T-helper 9 cell (primary cell): Measurements from ENCODE around the gene HDAC9.

Experiments used
- DNase-seq: peaks from one replicate; pipeline ENCODE4 v3.0.0-alpha.2; 2020

HDAC9 gene

DNA sequence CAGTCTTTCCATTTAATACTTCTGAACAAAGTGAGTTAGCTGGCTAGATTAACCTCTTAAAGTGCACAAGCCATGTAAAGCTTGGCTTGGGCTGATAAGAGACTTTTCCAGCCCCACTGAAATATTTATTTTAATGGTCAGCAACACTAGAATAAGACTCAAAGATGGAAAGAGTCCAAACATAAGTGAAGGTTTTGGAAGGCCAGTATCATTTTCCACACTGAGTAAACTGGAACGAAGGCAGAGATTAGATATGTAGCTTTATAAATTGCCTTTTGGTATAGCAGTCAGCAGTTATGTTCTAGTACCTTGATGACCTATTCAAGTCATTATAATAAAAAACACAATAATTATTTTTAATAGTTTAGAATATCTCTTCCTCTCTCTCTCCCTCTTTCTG lies 102.2 kb downstream of the HDAC9 start:
- no peak for DNase-seq

DNA sequence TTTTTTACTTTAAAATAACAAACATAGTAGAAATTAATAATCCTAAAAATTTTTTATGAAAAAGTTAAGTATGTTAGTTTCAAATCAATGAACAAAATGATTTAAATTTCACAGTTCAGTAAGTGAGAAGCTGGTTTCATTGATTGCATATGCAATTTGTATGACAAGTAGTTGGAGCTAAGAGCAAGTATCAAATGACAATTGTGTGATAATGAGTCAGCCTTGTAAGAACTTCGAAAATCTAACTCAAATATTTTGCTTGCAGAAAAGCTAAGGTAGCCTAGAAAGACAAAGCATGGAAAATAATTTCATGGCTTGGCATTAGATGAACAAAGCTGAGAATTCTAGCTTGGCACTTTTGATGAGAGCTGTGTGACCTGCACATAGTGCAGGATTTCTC lies 111.5 kb downstream of the HDAC9 start:
- no peak for DNase-seq

- no peak for DNase-seq
Measured at GRCh38 chr7:18610331-18610948, 114.9 kb downstream of the HDAC9 start.

DNA sequence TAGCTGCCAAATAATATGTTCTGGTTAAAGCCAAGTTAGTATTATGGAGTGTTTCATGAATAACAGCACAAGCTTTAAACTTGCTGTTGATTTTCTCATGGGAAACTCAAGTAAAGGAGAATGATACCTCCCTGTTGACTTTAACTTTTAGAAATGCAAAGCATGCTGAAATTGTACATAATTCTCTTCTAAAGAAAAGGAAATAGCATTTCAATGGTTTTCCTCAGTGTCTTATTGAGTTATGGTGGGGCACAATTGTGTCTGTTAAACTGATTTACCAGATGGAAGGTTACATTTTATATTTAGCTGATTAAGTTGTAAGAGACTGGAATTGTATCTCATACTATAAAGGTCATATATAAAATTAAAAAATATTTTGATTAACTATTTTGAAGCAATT lies 119.3 kb downstream of the HDAC9 start:
- DNase-seq = no peak

GRCh38 chr7:18619311-18619710 lies 123.8 kb downstream of the HDAC9 start:
- DNase-seq = no peak

DNA sequence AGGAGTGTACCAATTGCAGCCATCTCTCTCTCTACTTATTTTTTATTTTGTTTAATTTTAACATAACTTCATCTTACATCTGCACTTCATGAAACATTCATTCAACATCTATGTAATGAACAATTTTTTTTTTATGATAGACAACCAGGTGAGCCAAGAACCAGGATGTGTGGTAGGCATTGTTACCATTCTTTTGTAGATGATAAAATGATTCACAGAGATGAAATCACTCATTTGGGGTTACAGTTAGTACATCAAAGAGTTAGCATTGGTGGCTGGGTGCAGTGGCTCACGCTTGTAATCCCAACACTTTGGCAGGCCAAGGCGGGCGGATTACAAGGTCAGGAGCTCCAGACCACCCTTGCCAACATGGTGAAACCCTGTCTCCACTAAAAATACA lies 127.8 kb downstream of the HDAC9 start:
- no peak for DNase-seq

DNA sequence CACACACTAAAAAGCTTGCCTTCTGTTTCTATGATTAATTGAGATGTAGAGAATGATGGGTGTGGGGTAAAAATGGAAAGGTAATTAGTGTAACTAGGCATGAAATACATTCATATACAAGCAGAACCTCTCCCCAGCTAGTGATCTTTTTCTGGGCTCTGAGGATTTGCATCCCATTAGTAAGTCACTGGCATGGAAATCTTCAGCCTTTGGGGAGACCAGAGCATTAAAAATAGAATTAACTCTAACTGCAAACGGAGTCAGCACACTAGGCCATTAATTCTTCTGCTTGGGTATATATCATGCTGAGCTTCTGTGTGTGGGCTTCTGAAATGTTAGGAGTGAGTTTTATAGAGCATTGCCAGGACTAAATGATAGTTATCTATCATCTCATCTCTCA lies 128.9 kb downstream of the HDAC9 start:
- no peak for DNase-seq

DNA sequence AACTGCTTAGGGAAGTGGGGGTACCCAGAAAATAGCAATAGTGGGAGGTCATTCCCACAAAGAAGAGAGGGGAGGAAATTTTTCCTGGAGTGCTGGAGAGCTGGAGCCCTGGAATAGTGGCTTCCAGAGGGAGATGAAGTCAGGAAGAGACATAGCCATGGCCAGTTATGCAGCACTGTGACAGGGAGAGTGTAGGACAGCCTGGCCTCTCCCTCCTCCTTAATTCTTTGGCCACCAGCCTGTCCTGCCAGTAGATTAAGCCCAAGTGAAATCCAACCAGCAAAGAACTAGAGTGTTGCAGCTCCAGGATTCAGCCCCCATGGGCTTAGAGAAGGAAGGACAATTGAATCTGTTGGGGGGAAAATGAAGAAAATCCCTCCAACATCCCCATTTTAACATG lies 130.5 kb downstream of the HDAC9 start:
- DNase-seq = no peak

DNA sequence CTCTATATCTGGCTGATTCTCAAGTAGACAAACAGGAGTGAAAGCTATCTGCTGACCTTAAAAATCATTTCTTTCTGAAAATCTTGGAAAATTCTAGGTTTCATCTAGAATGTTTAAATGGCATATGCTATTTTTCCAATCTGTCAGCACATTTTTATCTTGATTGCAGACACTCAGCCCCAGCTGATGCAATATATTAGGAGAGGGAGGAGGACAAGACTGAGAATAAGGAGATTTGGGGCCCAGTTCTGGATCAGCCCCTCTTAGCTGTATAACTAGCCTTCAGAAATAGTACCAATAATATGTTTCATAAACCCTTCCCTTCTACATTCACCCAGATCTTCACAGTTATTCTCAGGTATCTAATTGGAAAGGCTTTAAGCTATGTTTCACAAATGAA lies 131.2 kb downstream of the HDAC9 start:
- DNase-seq = no peak

DNA sequence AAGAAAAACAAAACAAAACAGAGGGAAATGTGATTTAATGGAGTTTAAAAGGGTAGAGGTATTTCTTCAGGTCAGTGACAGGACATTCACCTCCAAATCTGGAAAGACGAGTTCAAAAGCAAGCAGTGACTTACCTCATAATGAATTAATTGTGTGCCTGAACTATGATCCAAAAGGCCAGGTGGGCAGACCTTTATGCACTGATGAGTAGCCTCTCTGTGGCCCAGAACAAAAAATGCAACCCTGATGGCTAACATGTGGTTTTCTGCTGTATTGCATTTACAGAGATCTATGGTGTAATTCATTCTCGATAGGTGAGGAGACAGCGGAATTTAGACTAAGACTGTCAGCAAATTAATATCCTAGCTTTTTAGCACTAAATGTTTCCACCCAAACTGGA lies 142.0 kb downstream of the HDAC9 start:
- no peak for DNase-seq

DNA sequence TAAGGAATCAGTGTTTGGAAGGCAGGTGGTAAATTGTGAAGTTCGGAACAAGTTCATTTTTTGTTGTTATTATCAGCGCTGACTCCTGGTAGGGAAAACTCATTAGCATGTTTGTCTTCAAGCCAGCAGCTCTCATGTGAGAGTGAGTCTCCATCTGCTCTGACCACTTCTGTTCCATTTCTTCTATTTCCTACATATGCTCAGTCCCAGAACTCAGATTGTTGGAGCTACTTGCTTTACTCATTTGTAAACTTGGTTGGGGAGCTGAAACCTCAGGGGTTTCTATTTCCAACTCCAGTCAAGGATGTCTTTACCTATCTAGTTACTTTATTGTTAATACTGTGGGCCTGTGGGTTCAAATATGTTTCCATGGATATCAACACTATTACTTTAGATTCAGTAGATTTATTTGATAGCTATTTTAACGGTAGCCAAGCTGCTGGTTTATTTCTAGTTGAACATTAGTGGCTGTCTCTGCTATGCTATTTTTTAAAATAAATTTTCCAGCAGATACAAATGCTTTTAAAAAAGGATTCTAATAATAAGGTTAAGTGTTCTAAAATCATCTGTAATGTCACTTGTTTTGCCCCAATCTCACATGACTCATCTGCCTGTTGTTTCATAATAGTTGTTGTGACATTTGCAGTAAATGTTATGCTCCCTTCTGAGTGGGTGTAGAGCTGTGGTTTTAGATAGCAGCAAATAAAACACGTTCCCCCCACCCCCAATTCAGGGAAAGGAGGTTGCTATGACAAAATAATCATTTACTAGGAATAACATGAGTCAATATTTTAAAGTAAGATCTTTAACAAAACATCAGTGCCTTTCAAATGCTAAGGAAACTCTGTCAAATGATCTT lies 143.3 kb downstream of the HDAC9 start:
- DNase-seq = no peak

- no peak for DNase-seq
Measured at GRCh38 chr7:18639711-18640110, 144.2 kb downstream of the HDAC9 start.

DNA sequence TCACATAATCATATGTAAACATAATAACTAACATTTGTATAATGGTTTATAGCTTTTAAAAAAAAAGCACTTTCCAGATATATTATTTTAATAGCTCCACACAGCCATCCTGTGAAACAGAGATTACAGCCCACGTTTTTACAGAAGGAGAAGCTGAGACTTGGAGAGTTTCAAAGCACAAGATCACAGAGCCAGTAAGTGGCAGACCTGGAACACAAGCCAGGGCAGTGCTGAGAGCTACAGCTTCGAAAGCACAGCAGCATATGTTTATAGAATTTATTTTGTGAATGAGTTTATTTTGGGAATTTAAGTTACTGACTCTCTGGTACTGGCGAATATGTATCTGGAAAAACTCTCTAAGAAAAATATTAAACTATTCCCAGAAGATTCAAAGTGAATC lies 149.4 kb downstream of the HDAC9 start:
- no peak for DNase-seq

GRCh38 chr7:18647582-18647981 lies 152.0 kb downstream of the HDAC9 start:
- DNase-seq = no peak

DNA sequence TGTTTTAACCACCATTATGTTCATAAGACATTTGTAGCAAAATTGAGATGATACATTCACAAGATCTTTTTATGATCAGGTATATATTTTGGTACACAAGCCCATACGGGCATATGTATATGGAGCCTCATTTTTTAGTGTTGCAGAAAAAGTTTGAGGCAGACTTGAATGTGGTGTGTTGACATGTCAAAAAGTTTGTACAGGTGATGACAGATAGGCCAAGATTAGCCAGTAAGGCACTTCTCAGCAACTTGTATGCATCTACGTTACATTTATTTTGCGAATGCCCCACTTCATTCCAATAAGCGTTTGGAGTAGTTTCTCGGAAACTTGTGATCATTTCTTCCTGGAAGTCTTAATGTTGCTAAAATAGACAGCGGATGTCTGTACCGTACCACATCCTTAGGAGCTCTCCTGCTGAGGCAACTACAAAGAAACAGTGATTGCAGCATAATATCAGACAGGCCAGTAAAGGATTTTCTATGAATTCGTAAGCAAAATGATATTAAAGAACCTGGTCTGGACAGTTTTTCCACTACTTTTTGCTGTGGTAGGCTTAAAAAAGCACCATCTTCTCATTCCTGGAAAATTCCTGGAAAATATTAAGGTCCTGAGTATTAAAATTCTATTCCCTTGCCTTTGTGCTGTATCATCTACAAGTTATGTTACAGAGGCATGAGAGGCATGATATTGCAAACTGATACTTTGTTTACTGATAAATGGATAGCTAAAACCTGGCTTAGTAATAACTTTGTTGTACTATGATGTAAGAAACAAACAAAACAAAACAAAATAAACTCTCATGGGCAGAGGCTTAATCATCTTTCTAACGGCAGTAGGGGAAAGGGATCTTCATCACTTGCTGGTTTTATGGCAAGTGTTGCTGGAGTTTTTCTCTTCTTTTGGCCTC lies 153.6 kb downstream of the HDAC9 start:
- DNase-seq = no peak

DNA sequence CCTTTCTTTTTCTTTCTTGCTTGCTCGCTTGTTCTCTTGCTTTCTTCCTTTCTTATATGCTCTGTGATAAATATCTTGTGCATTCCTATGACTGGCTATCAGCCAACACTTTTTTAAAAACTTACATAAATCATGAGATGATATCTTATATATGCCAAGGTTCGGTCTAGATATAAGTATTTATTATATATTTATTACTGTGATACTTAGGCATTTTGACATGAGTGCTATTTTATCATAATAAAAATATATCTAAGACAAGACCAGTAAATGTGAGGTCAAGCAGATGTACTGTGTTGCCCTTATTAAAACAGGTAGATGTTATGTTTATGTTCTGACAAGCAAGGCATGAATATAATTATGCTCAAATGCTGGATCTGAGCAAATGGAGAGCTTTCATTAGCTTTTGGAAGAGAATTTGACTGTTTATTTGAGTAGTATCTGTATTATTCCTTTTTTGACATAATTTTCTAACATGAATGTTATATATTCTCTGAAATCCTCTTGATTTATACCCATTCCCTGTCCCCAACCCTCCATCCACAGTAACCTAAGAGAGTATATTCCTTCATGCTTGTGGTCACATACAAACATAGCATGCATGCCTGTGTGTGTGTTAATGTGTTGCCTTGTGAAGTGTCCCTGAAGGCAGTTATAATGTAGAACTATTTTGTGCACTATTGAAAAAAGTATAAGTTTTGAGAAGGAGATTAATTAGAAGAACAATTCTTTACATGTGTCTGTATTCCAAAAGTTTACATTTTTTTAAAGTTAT lies 158.0 kb downstream of the HDAC9 start:
- DNase-seq = no peak

DNA sequence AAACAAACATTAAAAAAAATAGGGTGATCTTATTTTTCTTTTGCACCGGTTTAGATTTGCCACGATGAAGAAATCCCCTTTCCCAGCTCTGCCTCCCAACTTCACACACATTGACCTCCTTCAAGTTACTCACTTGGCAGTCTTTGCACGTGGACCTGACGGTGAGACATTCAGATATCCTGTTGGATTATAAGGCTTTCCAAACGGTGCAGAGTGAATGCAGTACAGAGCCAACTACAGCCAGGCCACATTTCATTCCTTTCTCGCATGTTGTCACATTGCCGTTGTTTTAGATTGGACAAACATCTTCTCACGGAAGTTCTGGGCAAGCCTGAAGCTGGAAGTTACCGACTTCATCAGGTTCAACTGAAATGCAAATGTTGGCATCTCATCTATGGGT lies 159.2 kb downstream of the HDAC9 start:
- DNase-seq = no peak

- DNase-seq = no peak
Measured at GRCh38 chr7:18655506-18655905, 160.0 kb downstream of the HDAC9 start.

DNA sequence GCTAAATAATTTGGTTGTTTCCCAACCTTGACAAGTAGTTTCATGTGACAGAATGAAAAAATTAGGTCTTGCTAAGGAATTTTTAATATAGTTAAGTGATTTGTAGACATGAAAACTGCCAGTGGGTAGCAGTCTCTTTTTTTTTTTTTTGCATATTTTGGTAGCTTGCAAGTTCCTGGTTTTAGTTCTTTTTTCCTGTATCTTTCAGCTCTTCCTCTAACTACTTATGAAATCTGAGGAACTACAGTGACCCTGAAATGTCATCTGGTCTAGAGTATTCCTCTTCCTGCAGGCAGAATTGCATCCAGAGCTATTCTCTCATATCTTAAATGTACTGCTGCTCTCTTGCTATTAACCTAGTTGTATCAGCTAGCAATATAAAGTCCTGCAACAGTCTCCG lies 160.4 kb downstream of the HDAC9 start:
- DNase-seq = no peak

- DNase-seq = no peak
Measured at GRCh38 chr7:18656362-18656761, 160.8 kb downstream of the HDAC9 start.

DNA sequence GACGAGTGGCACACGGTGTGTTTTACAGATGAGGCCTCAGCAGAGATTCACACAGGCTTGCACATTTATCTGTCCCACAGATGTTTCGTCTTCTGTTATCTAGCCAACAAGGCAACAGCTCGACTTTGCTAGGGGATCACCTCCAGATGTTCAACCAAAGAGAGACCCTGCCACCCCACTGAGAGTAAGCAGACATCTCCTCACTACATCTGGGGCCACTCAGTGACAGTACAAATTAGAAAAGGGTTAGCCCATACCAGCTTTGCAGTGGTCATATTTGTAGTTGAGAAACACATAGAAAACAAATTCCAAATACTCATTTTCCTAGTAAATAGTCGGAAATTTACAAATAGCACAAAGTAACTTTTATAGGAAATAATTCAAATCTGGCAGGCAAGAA lies 164.2 kb downstream of the HDAC9 start:
- DNase-seq = no peak

DNA sequence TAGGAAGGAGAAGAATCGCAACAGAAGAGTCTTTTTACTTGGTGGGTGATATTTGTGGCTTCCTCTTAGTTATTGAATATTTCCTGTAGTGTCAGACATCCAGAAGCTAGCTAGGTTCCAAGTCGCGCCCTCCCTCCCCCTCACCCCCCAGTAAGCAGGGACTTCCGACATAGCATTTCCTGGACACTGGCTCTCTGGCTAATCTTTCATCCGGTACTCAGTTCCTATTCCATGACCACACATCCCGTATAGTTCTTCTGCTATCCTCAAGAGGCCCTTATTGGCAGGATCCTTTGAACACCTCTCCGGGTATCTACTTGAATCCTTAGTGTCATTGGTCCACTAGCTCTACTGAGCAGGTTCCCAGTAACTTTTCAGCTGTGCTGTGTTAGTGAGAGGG lies 167.8 kb downstream of the HDAC9 start:
- DNase-seq = no peak
